ENCODE data around the gene BMP2. TPM values are rescaled to one million over a fixed set of nuclear protein-coding genes. Genes with fewer than 3 reads are reported as not detected.

Gene BMP2
- total RNA-seq, 3 donors from 2014 or later = 3.9 to 14.7 (median 5.0) TPM

DNA sequence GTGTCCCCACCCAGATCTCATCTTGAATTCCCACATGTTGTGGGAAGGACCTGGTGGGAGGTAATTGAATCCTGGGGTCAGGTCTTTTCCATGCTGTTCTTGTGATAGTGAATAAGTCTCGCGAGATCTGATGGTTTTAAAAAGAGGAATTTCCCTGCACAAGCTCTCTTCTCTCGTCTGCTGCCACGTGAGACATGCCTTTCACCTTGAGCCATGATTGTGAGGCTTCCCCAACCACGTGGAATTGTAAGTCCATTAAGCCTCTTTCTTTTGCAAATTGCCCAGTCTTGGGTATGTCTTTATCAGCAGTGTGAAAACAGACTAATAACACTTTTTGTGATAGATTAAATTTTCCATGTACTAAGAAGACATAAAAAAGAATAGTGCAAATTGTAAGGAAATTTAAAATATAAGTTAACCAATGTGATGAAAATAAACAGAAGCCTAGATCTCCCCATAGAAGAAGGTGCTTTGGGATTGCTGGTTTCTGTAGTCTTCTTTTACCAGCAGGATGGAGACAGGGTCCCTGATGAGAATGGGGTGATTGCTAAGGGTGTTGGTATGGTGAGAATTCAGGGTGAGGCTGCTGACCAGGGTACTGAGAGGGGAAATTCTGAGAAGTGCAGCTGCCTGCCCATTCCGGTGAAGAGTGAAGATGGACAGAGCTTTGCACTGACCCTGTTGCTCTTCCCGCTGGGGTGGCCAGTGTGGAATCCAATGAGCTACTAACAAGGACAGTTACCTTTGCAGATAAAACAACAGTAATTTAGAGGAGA is 50.7 kb downstream of the BMP2 start:
- H3K9me3 ChIP-seq = no peaks in the 10 kb centered on the region
- no peak overlapping the region for H3K27ac ChIP-seq
- no peaks in the 10 kb centered on the region for H3K4me1 ChIP-seq
- no peaks in the 10 kb centered on the region for H3K27me3 ChIP-seq
- no peak overlapping the region for H3K4me3 ChIP-seq
- intact Hi-C loops (cut with DNase I; ENCODE audit: low total_unique reads) = no loop called here
- H3K36me3 ChIP-seq = no peaks in the 10 kb centered on the region
- TF ChIP-seq POLR2A (IDR thresholded peaks at IDR 0.05) = no peak
- no peak for TF ChIP-seq CTCF (IDR thresholded peaks at IDR 0.05)
- TF ChIP-seq POLR2AphosphoS5 (IDR thresholded peaks at IDR 0.05) = no peak
- DNase-seq (ENCODE audit: low spot score in 2 of 2) = no peak

GRCh38 chr20:6819599-6819998 is 52.1 kb downstream of the BMP2 start:
- no peak overlapping the region for H3K27ac ChIP-seq
- H3K4me3 ChIP-seq = no peak overlapping the region
- H3K27me3 ChIP-seq = no peaks in the 10 kb centered on the region
- intact Hi-C loops (cut with DNase I; ENCODE audit: low total_unique reads) = no loop called here
- H3K9me3 ChIP-seq = no peaks in the 10 kb centered on the region
- DNase-seq (ENCODE audit: low spot score in 2 of 2) = no peak
- H3K36me3 ChIP-seq = no peaks in the 10 kb centered on the region
- TF ChIP-seq POLR2A (IDR thresholded peaks at IDR 0.05) (no peak), POLR2AphosphoS5 (IDR thresholded peaks at IDR 0.05) (no peak), CTCF (IDR thresholded peaks at IDR 0.05) (no peak)
- H3K4me1 ChIP-seq = no peaks in the 10 kb centered on the region

- Histone ChIP-seq H3K4me3 (no peak overlapping the region), H3K36me3 (no peaks in the 10 kb centered on the region), H3K9me3 (no peaks in the 10 kb centered on the region), H3K4me1 (no peaks in the 10 kb centered on the region), H3K27ac (no peak overlapping the region), H3K27me3 (no peaks in the 10 kb centered on the region)
- TF ChIP-seq POLR2A (IDR thresholded peaks at IDR 0.05) = no peak
- TF ChIP-seq POLR2AphosphoS5 (IDR thresholded peaks at IDR 0.05) = no peak
- TF ChIP-seq CTCF (IDR thresholded peaks at IDR 0.05) = no peak
- no peak for DNase-seq (ENCODE audit: low spot score in 2 of 2)
- intact Hi-C loops (cut with DNase I; ENCODE audit: low total_unique reads) = no loop called here
Measured at GRCh38 chr20:6824401-6824800, 56.9 kb downstream of the BMP2 start.

GRCh38 chr20:6827472-6827871 is 60.0 kb downstream of the BMP2 start:
- Histone ChIP-seq H3K27me3 (no peaks in the 10 kb centered on the region), H3K36me3 (no peaks in the 10 kb centered on the region), H3K9me3 (no peaks in the 10 kb centered on the region), H3K4me1 (no peaks in the 10 kb centered on the region), H3K27ac (no peak overlapping the region), H3K4me3 (no peak overlapping the region)
- DNase-seq (ENCODE audit: low spot score in 2 of 2) = no peak
- intact Hi-C loops (cut with DNase I; ENCODE audit: low total_unique reads) = no loop called here
- TF ChIP-seq POLR2A (IDR thresholded peaks at IDR 0.05) (no peak), POLR2AphosphoS5 (IDR thresholded peaks at IDR 0.05) (no peak), CTCF (IDR thresholded peaks at IDR 0.05) (no peak)

- Histone ChIP-seq H3K9me3 (no peaks in the 10 kb centered on the region), H3K27ac (no peak overlapping the region), H3K36me3 (no peaks in the 10 kb centered on the region), H3K4me1 (no peaks in the 10 kb centered on the region), H3K27me3 (no peaks in the 10 kb centered on the region), H3K4me3 (no peak overlapping the region)
- intact Hi-C loops (cut with DNase I; ENCODE audit: low total_unique reads) = no loop called here
- TF ChIP-seq CTCF (IDR thresholded peaks at IDR 0.05) (peak; percentile 45 to 76 (median 48)), POLR2AphosphoS5 (IDR thresholded peaks at IDR 0.05) (no peak)
- peak; percentile 27 to 67 for DNase-seq (ENCODE audit: low spot score in 2 of 2)
Measured at GRCh38 chr20:6828794-6829423, 61.4 kb downstream of the BMP2 start.

All from breast epithelium (tissue), 4 donors.